ENCODE measurements around the gene GPR68.
"Not testable (repeated sequence)": the region's sequence is repeated elsewhere in the genome, so short reads cannot be mapped to it uniquely, and the experiment has no call there.

GPR68 gene

DNA sequence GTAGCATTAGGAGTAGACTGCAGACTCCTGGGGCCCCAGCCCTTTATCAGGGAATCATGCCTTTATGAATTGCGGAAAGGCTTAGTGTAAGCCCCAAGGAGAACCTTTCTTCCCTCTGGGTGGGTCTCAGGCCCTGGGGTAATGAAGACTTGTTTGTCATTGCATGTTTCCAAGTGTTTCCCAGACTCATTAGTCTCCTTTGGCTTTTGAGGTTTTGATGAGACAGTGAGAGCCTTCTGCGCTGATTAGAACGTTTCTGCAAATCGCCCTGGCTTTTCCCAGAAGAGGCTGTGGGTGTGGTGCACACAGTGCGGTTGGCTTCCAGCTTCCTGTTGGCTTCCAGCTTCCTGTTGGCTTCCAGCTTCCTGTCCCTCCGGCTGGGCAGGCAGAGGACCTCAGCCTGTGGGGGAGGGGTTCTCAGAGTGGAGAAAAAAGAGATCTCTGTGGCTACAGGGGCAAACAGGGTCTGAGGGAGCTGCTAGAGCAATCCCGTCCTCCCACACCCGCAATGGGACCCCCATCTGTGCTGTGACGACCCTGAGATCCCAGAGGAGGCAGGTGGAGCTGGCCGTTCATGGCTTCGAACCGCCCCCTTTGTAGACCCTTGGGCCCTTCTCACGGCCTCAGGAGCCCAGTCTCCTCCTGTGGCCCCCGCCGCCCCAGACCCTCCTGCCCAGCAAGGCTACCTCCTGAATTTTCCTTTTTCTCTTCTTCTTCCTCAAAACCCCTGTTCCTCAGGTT, 42.1 kb downstream of the GPR68 start:
- H3K4me3 ChIP-seq (ENCODE audit: low read depth, low read length) = no peak overlapping the region

GRCh38 chr14:91200802-91201201, 43.7 kb downstream of the GPR68 start:
- H3K4me3 ChIP-seq (ENCODE audit: low read depth, low read length) = not testable (repeated sequence)

DNA sequence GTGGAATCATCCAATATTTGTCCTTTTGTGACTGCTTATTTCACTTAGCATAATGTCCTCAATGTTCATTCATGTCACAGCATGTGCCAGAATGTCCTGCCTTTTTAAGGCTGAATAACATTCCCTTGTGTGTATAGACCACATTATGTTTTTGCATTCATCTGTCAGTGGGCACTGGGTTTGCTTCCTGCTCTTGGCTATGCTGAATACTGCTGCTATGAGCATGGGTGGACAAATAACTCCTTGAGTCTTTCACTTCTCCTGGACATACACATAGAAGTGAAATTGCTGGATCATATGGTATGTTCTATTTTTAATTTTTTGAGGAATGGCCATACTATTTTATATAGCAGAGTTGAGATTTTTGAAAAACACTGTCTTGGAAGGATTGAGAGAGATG, 46.9 kb downstream of the GPR68 start:
- no peak overlapping the region for H3K4me3 ChIP-seq (ENCODE audit: low read depth, low read length)

DNA sequence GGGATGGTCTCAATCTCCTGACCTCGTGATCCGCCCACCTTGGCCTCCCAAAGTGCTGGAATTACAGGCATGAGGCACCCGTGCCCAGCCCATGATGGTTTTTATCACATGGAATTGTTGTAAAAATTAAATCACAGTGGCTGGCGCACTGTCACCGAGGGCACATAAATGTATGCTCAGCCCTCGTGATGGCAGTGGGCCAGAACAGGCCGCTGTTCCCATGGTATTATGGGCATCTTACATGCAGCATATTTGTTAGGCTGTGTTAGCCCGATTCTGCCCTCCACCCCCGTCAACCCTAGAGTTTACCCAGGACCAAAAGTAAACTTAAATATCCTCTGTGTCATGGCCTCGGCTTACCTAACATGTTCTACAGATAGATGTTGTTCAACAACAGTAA, 48.6 kb downstream of the GPR68 start:
- no peak overlapping the region for H3K4me3 ChIP-seq (ENCODE audit: low read depth, low read length)

DNA sequence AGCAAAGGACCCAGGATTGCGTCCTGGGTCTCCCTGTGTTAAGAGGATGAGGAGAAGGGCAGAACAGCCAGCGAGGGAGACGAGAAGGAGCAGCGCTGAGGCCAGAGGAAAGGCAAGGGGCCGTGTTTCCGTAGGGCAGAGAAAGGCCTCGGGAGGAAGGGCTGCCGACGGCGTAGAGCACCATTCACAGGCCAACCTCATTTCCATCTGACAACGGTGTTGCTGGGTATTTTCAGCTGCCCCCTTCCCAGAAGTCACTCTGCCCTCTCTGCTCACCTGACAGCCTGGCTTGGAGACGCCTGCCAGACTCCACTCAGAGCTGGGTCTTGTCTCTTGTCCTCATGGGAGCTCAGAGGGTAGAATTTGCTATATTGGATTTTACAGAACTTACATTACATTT, 51.4 kb downstream of the GPR68 start:
- no peak overlapping the region for H3K4me3 ChIP-seq (ENCODE audit: low read depth, low read length)

DNA sequence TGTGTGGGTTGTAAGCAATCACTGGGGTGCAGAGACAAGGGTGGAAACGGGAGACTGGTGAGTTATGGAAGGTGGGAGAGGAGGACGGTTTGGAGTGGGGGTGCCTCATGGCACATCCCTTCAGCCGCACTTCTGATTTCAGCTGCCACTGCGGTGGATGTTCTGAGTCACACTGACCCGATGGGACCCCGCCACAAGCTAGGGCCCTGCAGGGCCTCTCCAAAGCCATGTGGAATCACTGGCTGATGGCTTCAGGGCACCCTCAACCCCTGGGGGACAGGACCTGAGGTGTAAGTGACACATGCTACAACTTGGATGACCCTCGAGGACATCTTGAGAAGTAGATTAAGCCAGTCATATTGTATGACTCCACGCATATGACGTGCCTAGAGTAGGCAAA, 53.7 kb downstream of the GPR68 start:
- no peak overlapping the region for H3K4me3 ChIP-seq (ENCODE audit: low read depth, low read length)

DNA sequence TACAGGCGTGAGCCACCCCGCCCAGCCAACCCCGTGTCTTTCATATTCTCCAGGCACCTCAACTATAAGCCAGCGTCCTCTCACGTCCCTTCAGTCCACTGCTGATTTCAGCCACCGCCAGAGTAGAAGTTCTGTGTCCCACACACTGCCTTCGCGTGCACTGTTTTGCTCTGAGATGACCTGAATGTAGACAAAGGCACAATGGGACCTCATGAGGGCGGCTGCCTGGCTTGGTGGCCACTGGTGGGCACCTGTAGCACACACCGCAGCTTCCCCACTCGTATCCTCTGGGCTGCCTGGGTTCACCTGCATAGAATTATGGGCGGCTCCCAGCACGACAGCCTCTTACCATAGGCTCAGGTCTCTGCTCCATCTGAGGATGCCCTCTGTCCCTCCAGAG, 57.2 kb downstream of the GPR68 start:
- H3K4me3 ChIP-seq (ENCODE audit: low read depth, low read length) = no peak overlapping the region

GRCh38 chr14:91186515-91187066, 57.9 kb downstream of the GPR68 start:
- H3K4me3 ChIP-seq (ENCODE audit: low read depth, low read length) = no peak overlapping the region

DNA sequence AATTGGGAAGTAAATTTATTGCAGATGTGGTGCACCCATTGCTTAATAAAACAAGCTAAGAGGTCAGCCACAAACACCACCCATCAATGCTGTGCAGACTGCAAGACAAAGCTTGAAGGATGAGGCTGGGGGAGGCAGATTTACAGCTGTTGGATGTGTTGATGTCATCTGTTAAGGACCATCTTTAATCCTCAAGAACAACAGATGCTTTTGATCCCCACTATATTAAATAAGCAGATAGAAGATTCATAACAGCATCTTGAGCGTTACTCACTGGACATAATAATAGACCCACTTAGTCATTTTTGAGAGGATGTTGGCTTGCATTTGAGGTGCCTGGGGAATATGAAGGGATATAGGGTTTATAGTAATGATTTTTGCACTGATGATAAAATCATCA, 58.8 kb downstream of the GPR68 start:
- no peak overlapping the region for H3K4me3 ChIP-seq (ENCODE audit: low read depth, low read length)

DNA sequence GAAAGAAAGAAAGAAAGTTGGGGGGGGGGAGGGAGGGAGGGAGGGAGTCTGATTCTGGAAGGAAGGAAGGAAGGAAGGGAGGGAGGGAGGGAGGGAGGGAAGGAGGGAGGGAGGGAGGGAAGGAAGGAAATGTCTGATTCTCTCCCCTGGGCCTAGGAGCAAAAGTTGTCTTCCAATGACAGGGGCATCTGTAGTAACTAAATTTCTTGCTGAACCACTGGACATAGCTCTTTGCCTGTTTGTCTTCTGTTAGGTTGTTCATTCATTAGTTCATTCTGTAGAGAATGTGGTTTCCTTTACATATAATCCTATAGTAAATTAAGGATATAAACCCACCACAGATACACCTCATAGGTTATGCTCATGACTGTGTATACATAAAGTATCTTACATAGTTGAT, 59.9 kb downstream of the GPR68 start:
- H3K4me3 ChIP-seq (ENCODE audit: low read depth, low read length) = no peak overlapping the region

GRCh38 chr14:91182753-91183152, 61.8 kb downstream of the GPR68 start:
- not testable (repeated sequence) for H3K4me3 ChIP-seq (ENCODE audit: low read depth, low read length)
